HG03045 (cell line): ENCODE measurements around the gene WDR82.

Source experiments
- ATAC-seq: cut with Tn5 transposase; IDR thresholded peaks from one replicate; pipeline ENCODE4 v1.9.1; 2021; ENCODE audit warnings: mild to moderate bottlenecking, moderate library complexity; ENCODE audit not compliant: unreplicated experiment

The WDR82 gene

DNA sequence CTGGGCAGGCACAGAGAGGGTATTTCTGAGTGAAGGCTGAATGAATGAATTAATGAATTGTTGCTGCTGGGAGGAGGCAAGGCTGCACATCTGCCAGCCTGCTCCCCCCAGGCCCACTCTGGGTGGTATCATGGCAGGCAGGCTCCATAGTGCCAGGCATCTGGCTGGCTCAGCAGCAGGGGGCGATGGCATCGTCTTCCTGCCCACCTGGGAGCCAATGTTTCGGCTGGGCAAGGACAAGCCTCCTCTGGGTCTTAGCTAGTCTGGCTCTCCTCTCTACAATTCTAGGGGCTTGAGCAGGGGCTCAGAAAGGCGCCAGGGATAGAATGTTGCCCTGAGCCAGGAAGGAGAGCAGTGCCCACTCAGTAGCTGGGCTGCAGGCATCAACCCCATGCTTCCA lies 51.3 kb downstream of the WDR82 start:
- ATAC-seq, result no peak

DNA sequence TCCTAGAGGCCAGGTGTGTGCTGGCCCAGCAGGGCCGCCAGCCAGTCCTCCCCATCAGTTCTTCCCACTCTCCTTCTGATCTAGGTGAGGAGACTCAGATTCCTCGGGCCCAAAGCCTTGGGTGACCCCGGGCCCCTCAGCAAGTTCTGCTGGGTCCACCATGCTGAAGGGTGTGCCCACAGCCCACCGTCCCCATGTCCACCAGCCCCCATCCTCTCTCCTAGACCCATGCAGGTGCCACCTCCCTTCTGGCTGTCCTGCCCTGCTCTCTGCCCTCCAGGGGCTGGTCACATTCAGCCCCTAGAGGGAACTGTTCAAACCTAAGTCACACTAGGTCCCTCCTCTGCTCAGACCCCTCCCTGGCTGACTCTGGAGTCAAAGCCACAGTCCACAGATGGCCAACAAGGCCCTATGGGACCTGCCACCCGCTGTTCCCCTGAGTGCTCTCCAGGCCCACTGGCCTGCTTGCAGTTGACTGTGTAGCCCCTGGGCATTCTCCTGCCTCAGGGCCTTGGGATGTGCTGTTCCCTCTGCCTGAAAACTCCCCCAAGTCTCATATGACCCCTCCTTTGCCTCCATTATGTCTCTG lies 52.1 kb downstream of the WDR82 start:
- ATAC-seq, result peak; percentile 10

DNA sequence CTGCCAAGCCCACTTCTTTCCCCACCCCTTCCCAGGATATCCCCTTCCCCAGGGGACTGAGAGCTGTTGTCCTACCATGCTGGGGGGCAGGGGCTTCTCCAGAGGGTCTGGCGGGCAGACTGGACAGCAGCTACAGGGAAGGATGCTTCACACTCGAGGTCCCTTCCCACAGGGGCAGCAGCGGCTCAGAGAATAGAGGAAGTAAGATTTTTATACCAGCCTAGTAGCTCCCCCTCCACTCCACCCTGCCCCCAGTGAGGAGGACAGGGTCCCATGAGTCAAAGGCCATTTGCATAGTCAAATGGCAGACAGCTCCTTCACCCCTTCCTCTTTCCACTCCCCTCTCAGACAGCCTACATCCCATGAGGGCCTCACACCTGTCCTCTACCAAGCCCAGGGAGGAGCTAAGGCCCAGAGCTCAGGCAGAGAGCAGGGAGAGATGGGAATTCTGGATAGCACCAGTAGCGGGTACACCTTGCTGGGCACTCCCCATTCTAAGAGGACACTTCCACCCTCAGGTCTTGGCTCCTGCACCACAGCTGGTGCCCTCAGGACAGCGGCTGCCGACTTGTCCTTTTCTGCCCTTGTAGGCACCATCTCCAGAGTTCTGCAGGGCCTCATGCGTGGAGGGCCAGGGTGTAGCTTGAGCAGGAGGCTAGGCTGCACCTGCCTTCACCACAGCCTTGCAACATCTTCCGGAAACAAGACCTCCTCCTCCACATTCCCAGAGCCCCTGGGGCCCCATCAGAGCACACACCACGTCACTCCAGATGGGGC lies 52.8 kb downstream of the WDR82 start, which contains the start of gene TLR9:
TSS of gene TLR9 (minus strand) at position 194 of the 777 bp plus-strand sequence. CDS start at position 78, 116 bp downstream.
- ATAC-seq, result peak; percentile 78

DNA sequence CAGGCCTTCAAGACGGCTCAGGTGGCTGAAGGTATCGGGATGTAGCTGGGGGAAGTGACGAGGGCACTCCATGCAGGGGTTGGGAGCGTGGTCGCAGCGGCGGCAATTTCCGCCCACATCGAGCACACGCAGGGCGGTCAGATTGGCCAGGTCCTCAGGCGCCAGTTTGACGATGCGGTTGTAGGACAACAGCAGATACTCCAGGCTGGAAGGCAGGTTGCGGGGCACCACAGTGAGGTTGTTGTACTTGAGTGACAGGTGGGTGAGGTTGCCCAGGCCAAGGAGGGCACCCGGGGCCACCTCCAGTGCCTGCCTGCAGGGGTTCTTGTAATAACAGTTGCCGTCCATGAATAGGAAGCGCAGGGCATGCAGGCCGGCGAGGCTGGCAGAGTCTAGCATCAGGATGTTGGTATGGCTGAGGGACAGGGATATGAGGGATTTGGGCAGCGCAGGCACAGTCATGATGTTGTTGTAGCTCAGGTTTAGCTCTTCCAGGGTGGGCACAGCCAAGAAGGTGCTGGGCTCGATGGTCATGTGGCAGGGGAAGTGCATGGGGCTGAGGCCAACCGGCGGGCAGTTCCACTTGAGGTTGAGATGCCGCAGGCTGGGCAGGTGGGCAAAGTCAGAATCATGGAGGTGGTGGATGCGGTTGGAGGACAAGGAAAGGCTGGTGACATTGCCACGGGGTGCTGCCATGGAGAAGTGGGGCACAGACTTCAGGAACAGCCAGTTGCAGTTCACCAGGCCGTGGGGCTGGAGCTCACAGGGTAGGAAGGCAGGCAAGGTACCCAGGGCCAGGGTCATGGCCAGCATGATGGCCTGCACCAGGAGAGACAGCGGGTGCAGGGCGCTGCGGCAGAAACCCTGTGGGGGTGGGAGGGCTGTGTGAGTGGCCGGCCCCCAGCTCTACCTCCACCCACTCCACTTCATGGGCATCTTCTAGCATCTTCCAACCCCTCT lies 54.7 kb downstream of the WDR82 start:
- no peak for ATAC-seq

DNA sequence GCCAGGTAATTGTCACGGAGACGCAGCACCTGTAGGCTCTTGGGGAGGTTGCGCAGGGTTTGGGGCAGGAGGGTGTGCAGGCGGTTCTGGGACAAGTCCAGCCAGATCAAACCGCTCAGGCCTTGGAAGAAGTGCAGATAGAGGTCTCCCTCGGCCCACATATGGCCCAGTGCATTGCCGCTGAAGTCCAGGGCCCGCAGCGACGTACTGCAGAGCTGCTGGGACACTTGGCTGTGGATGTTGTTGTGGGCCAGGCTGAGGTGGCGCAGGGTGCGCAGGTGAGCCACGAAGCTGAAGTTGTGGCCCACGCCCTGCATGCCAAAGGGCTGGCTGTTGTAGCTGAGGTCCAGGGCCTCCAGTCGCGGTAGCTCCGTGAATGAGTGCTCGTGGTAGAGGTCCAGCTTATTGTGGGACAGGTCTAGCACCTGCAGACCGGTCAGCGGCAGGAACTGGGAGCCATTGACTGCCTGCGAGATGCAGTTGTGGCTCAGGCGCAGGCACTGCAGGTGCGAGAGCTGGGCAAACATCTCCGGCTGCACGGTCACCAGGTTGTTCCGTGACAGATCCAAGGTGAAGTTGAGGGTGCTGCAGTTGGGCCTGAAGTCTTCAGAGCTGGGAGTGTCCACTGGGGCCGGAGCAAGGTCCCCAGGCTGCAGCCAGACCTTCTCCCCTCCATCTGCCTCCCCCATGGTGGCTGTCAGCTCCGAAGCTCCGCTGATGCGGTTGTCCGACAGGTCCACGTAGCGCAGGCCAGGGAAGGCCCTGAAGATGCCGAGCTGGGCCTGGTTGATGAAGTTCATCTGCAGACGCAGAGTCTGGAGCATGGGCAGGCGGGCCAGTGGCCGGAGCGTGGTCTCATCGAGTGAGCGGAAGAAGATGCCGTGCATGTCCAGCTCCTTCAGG lies 55.9 kb downstream of the WDR82 start:
- ATAC-seq, result no peak

DNA sequence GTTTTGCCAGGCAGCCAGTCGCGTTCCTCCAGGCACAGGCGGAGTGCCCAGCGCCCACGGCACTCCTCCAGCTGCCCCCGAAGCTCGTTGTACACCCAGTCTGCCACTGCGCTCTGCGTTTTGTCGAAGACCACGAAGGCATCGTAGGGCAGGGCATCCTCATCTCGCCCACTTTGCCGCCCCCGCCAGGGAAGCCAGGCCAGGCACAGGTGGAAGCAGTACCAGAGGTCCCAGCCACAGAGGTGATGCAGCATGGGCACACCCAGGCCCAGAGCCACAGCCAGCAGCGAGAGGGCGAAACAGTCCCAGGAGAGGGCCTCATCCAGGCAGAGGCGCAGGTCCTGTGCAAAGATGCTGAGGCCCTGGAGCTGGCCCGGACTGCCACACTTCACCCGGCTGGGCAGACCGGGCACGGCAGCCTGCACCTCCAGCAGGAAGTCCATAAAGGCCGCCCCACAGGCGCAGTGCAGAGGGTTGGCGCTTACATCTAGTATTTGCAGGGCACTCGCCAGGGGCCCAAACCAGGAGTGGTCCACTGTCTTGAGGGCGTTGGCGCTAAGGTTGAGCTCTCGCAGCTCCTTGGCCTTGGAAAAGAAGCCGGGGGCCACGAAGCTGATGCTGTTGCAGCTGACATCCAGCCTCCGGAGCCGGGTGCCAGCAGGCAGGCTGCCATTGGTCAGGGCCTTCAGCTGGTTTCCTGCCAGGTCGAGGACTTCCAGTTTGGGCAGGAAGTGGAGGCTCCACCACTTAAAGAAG lies 56.7 kb downstream of the WDR82 start:
- no peak for ATAC-seq

DNA sequence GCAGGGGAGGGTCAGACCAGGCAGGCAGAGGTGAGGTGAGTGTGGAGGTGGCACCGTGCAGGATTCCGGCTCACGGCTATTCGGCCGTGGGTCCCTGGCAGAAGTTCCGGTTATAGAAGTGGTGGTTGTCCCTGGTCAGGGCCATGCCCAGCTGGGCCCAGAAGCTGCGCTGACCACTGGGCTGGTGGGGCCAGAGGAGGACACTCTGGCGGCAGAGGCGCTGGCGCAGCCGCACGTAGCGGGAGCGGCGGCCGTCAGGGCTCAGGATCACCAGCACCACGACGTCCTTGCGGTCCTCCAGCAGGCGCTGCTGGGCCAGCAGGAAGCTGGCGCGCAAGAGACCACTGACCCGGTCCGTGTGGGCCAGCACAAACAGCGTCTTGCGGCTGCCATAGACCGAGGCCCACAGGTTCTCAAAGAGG lies 57.3 kb downstream of the WDR82 start:
- ATAC-seq, result no peak

DNA sequence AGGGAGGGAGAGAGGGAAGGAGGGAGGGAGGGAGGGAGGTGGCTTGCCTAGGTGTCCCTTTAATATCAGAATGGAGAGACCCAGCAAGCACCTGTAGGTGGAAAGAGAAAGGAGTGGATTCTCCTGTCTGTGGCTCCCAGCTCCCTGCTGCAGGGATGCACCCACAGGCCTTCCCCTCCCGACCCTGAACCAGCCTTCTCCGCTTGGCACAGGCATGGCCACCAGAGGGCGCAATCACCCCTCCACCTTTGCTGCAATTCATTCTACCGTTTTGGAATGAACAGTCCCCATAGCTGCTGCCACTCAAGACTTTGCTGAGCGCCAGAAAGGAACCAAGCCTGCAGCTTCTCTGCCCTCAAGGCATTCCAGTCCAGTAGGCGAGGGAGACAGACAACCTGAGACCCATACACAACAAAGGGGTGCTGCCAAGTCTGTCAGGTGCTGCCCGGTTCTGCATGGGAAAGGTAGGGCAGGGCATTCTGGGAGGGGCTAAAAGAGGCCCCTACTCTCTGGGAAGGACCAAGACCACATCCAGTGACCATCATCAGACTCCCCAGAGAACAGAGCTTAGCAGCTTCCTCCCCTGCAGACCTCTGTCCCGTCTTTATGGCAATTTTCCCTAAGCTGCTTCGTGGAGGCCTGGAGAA lies 57.9 kb downstream of the WDR82 start:
- ATAC-seq, result peak; percentile 37

DNA sequence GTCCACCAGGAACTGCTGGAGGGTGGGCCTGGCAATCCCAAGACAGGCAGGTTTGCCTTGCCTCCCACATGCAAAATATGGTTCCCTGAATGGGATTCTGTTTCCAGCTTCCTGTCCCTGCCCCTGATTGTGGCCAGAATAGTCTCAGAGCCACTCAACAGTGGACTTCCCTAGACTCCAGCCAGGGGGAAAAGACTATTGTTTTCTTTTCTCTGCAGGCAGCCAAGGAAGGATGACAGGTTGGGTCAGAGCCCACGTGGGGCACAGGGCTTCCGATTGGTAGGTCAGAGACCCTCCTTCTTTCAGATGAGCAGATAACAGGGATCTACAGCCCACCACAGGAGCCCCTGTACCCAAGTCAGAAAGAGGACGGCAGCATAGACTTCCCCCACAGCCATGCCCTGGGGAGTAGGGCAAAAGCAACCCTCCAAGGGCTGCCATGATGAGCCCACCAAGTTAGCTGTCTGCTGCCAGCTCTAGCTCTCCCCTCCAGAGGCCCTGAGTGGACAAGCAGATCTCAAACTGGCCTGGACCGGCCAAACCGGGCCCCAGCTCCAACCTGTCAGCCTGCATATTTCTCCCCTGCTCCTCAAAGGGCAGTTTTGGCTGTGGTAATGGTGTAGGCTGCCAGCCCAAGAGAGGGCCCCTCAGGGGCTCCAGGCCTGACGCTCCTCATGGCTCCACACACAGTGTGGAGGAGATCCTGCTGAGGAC lies 59.4 kb downstream of the WDR82 start:
- no peak for ATAC-seq

DNA sequence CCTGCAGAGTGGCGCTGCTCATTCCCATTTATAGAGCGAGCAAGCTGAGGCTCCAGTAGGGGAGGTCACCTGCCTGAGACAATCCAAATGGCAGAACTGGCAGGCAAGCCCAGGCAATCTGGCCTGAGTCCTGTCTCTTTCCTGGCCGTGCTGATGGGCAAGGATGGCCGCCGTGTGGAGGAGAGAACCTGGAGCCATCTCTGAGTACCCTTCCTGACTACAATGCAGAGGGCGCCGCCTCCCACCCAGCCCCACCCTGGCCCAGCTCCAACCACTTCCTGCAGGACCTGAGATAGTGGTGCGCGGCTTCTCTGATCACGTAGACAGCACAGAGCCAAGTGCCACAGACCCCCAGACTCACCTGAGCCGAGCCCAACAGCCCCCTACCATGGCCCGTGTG lies 60.0 kb downstream of the WDR82 start:
- no peak for ATAC-seq

DNA sequence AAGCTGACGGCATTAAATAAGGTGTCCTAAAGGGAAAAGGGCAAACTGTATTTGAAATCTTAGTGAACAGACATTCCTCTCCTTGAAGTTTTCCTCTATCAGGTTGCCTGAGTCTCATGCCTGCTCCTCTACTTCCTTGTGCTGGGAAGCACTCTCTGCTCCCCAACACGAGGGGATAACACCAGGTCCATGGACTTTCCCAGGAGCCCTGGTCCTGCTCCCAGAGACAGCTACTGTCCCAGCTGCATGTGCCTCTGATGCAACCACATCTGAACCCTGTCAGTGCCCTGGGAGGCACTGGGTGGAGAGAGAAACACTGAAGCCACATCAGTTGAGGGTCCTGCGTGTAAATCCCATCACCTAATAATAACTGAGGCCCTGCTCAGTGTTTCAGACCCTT lies 60.4 kb downstream of the WDR82 start:
- ATAC-seq, result no peak

DNA sequence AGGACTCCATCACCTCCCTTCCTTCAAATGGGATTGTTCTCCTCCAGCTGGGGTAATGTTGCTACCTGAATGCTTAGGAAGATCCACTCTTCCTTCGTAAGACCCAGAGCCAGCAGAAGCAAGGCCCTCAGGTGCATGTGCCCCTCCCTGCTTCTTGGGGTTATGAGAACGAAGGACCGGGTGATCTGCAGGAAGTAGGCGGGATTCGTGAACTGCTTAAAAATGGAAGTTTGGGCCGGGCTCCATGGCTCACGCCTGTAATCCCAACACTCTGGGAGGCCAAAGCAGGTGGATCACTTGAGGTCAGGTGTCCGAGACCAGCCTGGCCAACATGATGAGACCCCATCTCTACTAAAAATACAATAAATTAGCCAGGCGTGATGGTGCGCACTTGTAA lies 61.0 kb downstream of the WDR82 start:
- ATAC-seq, result no peak

DNA sequence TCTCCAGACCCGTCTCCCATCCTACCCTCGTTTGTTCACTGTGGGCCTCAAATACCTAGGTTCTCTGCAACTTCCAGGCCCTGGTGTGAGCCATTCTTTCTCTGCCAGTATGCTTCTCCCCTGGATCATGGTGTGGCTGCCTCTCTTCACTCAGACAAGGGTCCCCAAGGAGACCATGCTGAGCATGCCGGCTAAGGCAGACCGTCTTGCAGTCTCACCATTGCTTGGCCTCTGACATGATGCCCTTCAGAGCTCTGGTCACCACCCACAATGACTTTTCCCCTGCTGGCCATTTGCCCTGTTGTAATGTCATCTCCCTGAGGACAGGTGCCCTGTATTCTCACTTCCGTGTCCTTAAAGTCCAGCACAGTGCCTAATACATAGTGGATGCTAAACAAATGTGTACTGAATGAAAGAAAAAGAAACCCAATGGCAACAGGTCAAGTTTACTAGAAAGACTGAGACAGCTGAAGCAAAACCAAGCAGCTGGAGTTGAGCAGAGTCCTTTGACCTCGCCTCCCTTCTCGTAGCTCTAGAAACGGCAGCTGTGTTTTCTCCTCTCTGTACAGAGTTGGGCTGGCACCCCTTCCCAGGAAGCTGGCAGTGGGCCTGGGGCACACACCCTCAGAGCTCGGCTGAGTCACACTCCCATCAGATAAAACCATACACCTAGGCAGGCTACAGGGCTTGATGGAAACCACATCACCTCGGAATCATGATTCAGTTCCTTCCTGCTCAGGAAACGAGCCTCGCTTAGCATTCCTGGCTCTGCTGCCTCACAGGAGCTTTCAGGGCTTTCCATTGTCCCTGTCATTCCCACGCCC lies 61.7 kb downstream of the WDR82 start:
- no peak for ATAC-seq

DNA sequence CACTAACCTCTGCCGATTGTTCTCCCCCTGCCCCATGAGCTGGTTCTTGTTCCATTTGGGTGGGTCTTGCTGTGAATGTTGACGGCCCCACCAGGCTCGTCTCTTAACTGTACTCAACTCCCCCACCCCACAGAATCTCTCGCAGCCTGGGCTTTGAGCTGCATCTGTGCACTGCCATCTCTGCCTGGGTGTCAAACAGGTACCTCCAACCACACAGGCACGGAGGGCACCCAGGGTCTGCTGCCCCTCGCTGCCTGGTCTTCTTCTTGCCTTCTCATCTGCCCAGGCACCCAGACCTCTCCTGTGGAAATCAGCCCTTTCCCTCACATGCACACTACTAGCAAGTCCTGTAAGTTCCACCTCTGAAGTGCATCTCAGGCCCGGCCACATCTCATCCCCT lies 63.1 kb downstream of the WDR82 start:
- no peak for ATAC-seq

DNA sequence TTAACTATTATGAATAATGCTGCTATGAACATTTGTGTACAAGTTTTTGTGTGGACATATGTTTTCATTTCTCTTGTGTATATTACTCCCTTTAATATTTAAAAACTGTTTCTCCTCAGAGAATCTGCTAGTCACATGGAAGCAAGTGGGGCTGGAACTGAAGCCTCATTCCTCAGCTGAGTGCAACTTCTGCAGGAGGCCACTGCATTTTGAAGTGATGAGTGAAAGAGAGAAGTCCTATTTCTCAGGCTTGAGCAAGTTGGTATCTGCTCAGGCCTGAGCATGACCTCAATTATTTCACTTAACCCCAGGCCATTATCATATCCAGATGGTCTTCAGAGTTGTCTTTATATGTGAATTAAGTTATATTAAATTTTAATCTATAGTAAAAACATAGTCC lies 64.5 kb downstream of the WDR82 start:
- no peak for ATAC-seq

DNA sequence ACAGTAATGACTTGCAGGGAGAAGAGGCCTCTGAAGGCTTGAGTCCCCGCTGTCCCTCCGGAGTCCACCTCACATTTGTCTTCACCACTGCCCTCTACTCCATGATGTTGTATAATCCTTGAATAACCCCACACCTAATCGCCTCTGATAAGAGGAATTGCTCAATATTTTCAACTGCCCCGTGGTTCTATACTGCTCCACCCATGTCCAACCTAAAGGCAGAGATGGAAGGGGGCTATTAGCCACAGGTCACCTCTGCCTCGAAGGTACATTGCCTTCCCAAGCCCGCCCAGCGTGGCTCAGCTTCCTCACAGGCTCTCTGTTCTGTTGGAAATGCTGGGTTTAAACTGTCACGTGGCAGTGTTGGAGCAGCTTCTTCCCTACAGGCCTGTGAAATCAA lies 65.4 kb downstream of the WDR82 start:
- ATAC-seq, result no peak

DNA sequence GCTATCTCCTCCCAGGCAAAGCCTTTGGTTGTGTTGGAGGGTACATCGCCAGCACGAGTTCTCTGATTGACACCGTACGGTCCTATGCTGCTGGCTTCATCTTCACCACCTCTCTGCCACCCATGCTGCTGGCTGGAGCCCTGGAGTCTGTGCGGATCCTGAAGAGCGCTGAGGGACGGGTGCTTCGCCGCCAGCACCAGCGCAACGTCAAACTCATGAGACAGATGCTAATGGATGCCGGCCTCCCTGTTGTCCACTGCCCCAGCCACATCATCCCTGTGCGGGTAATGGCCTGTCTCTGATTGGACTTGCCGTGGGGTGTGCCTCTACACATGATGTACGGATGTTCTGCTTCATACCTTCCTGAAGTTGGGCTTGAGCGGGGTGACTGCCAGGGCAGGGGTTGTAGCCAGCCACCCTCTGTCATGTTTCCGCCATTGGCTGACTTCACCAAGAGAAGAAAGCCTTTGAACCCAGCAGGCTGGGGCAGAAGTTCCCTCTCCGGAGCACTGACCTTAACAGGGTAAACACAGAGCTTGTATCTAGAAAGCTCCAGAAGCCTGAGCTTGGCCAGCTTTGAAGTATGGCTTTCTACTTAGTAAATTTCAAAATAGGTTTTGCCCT lies 67.1 kb downstream of the WDR82 start:
- no peak for ATAC-seq
